H1 (cell line): ENCODE results near the gene KIAA1671. TPM values are rescaled to one million over a fixed set of nuclear protein-coding genes. Genes with fewer than 3 reads are reported as not detected.

Experiments used
- CTCF ChIA-PET: fragments of 300-600 bp; sonication (Branson Sonifier 250); formaldehyde crosslinking; loops from one replicate; lab custom pipeline; 2021; ENCODE audit not compliant: partially characterized antibody; lab: Charles Lee
- POLR2A ChIA-PET: fragments of 300-600 bp; sonication (Branson Sonifier 250); formaldehyde crosslinking; loops from one replicate; lab custom pipeline; 2021; ENCODE audit warnings: inconsistent platforms; ENCODE audit not compliant: partially characterized antibody; lab: Charles Lee
- DNase-seq, 2 experiments: peaks; one replicate each; pipeline versions ENCODE4 v3.0.0 to v3.0.0-alpha.2; 2010 to 2022; ENCODE audit warnings: low spot score in 2 of 2, low read depth in 1 of 2, mixed read lengths in 1 of 2
- FAIRE-seq: peaks from 2 replicates; lab custom pipeline; 2011; peaks lifted over from hg19 to GRCh38; lab: Jason Lieb, UNC
- H2AFZ ChIP-seq: 2 replicates; pipeline ENCODE4 v1.8.1; 2012; ENCODE audit warnings: low read length, inconsistent platforms
- H2AK5ac ChIP-seq: 2 replicates; pipeline ENCODE4 v1.6.1; 2013; ENCODE audit warnings: low read depth, low read length
- H2BK120ac ChIP-seq: replicated peaks from 2 replicates; pipeline ENCODE3; 2013; ENCODE audit warnings: low read depth, low read length, inconsistent platforms
- H2BK12ac ChIP-seq: 2 replicates; pipeline ENCODE4 v1.6.1; 2013; ENCODE audit warnings: low read depth, low read length
- H2BK15ac ChIP-seq: 2 replicates; pipeline ENCODE4 v1.6.1; 2013; ENCODE audit warnings: low read length
- H2BK20ac ChIP-seq: 2 replicates; pipeline ENCODE4 v1.6.1; 2013; ENCODE audit warnings: low read length
- H2BK5ac ChIP-seq: 2 replicates; pipeline ENCODE4 v1.6.1; 2013; ENCODE audit warnings: low read depth, low read length
- H3K14ac ChIP-seq: 2 replicates; pipeline ENCODE4 v1.6.1; 2013; ENCODE audit warnings: inconsistent platforms; ENCODE audit not compliant: insufficient read length
- H3K18ac ChIP-seq: 2 replicates; pipeline ENCODE4 v1.6.1; 2013; ENCODE audit warnings: low read length; ENCODE audit errors: extremely low read depth
- H3K23ac ChIP-seq: 2 replicates; pipeline ENCODE4 v1.6.1; 2013; ENCODE audit warnings: inconsistent platforms; ENCODE audit not compliant: insufficient read length
- H3K23me2 ChIP-seq: 2 replicates; pipeline ENCODE4 v1.6.1; 2013; ENCODE audit warnings: low read depth, low read length
- H3K27ac ChIP-seq: 2 replicates; pipeline ENCODE4 v1.6.1; 2011; ENCODE audit warnings: low read depth, low read length, inconsistent platforms
- H3K27me3 ChIP-seq, 4 experiments: replicated peaks in 1 of 4; 1 replicate in 1 of 4; 2 replicates in 3 of 4; pipeline versions ENCODE4 v1.6.1 to v1.8.1; 2011 to 2013; ENCODE audit warnings: low read length in 3 of 4, mild to moderate bottlenecking in 3 of 4, inconsistent platforms in 2 of 4, mixed read lengths in 2 of 4, moderate library complexity in 1 of 4; ENCODE audit not compliant: control insufficient read depth in 3 of 4, insufficient read depth in 3 of 4; ENCODE audit errors: extremely low read depth in 1 of 4
- H3K36me3 ChIP-seq, 4 experiments: 2 replicates each; pipeline versions ENCODE4 v1.6.1 to v1.8.1; 2011 to 2013; ENCODE audit warnings: mild to moderate bottlenecking in 4 of 4, low read length in 3 of 4, moderate library complexity in 2 of 4, control low read depth in 1 of 4, inconsistent platforms in 1 of 4; ENCODE audit not compliant: insufficient read depth in 4 of 4, control insufficient read depth in 2 of 4
- H3K4ac ChIP-seq: replicated peaks from 2 replicates; pipeline ENCODE3; 2013; ENCODE audit warnings: low read length, low read depth, mixed read lengths, inconsistent platforms; ENCODE audit not compliant: insufficient read length
- H3K4me1 ChIP-seq, 4 experiments: replicated peaks in 1 of 4; 1 replicate in 1 of 4; 2 replicates in 3 of 4; pipeline versions ENCODE4 v1.6.1 to v1.8.1; 2011 to 2013; ENCODE audit warnings: low read length in 3 of 4, inconsistent platforms in 2 of 4, mixed read lengths in 1 of 4; ENCODE audit not compliant: insufficient read depth in 4 of 4, control insufficient read depth in 3 of 4
- H3K4me2 ChIP-seq, 2 experiments: 2 replicates each; pipeline versions ENCODE4 v1.6.1 to v1.8.1; 2011 to 2013; ENCODE audit warnings: low read depth in 2 of 2, low read length in 2 of 2, control low read depth in 1 of 2, inconsistent platforms in 1 of 2, mild to moderate bottlenecking in 1 of 2; ENCODE audit not compliant: insufficient read depth in 1 of 2
- H3K4me3 ChIP-seq, 4 experiments: fragments of 200-600, 300-600 bp in 1 of 4; sonication (generic), shearing (Covaris generic), sonication (Bioruptor Twin) in 1 of 4; 2 replicates each; pipeline versions ENCODE4 v1.5.1 to v1.8.1; 2011 to 2016; ENCODE audit warnings: low read length in 4 of 4, low read depth in 3 of 4, control low read depth in 2 of 4, inconsistent platforms in 2 of 4, mild to moderate bottlenecking in 2 of 4, mixed read lengths in 1 of 4, moderate library complexity in 1 of 4; ENCODE audit not compliant: insufficient read depth in 2 of 4; ENCODE audit errors: extremely low read depth in 1 of 4
- H3K56ac ChIP-seq: replicated peaks from 2 replicates; pipeline ENCODE3; 2013; ENCODE audit warnings: low read depth, mild to moderate bottlenecking, mixed read lengths, low read length, inconsistent platforms; ENCODE audit not compliant: insufficient read length
- H3K79me1 ChIP-seq: 2 replicates; pipeline ENCODE4 v1.6.1; 2013; ENCODE audit warnings: low read depth, low read length, control low read depth
- H3K79me2 ChIP-seq, 2 experiments: 2 replicates each; pipeline versions ENCODE4 v1.6.1 to v1.8.1; 2012 to 2013; ENCODE audit warnings: low read length in 2 of 2, mild to moderate bottlenecking in 2 of 2, inconsistent platforms in 1 of 2; ENCODE audit not compliant: insufficient read depth in 2 of 2, control insufficient read depth in 1 of 2
- H3K9ac ChIP-seq, 4 experiments: replicated peaks in 1 of 4; 1 replicate in 1 of 4; 2 replicates in 3 of 4; pipeline versions ENCODE4 v1.6.1 to v1.8.1; 2011 to 2013; ENCODE audit warnings: low read depth in 3 of 4, low read length in 3 of 4, control low read depth in 2 of 4, mild to moderate bottlenecking in 2 of 4, moderate library complexity in 2 of 4, inconsistent platforms in 1 of 4; ENCODE audit errors: extremely low read depth in 1 of 4
- H3K9me3 ChIP-seq, 2 experiments: 2 replicates each; pipeline versions ENCODE4 v1.6.1 to v1.8.1; 2012 to 2013; ENCODE audit warnings: mild to moderate bottlenecking in 2 of 2, moderate library complexity in 2 of 2, control low read depth in 1 of 2, inconsistent platforms in 1 of 2, low read depth in 1 of 2, low read length in 1 of 2, mixed read lengths in 1 of 2; ENCODE audit not compliant: insufficient read depth in 2 of 2
- H4K20me1 ChIP-seq, 2 experiments: replicated peaks in 1 of 2; 2 replicates each; pipeline versions ENCODE3 to v1.8.1; 2011 to 2013; ENCODE audit warnings: inconsistent platforms in 2 of 2, low read length in 2 of 2, mild to moderate bottlenecking in 1 of 2; ENCODE audit not compliant: insufficient read depth in 2 of 2, control insufficient read depth in 1 of 2
- H4K5ac ChIP-seq: 2 replicates; pipeline ENCODE4 v1.6.1; 2013; ENCODE audit warnings: low read length, low read depth, mixed read lengths, inconsistent platforms; ENCODE audit not compliant: insufficient read length
- H4K8ac ChIP-seq: 2 replicates; pipeline ENCODE4 v1.8.0; 2013; ENCODE audit warnings: mild to moderate bottlenecking, moderate library complexity, low read length, inconsistent platforms; ENCODE audit not compliant: insufficient read depth; ENCODE audit errors: extremely low read depth
- H4K91ac ChIP-seq: replicated peaks from 2 replicates; pipeline ENCODE3; 2013; ENCODE audit warnings: low read length, mixed read lengths, inconsistent platforms; ENCODE audit not compliant: insufficient read length
- BACH1 ChIP-seq: IDR thresholded peaks from 2 replicates; pipeline ENCODE4 v1.6.1; 2012; ENCODE audit warnings: low read length, improper control_type of control experiment
- HDAC6 ChIP-seq: IDR thresholded peaks from one replicate; pipeline ENCODE4 v1.7.1; 2012; ENCODE audit warnings: low read depth, mild to moderate bottlenecking, inconsistent platforms, low read length, moderate library complexity
- PHF8 ChIP-seq: fragments of 200-600 bp; sonication (generic); conservative IDR thresholded peaks from 2 replicates; pipeline ENCODE4 v1.7.1; 2012; ENCODE audit warnings: low read depth, mild to moderate bottlenecking, inconsistent platforms, low read length, moderate library complexity
- SIX5 ChIP-seq: IDR thresholded peaks from 2 replicates; pipeline ENCODE4 v1.6.1; 2011; ENCODE audit warnings: mild to moderate bottlenecking, low read depth, low read length
- SP1 ChIP-seq: IDR thresholded peaks from 2 replicates; pipeline ENCODE4 v1.6.1; 2011; ENCODE audit warnings: low read depth, low read length
- YY1 ChIP-seq: IDR thresholded peaks from 2 replicates; pipeline ENCODE4 v1.6.1; 2011; ENCODE audit warnings: low read depth, mild to moderate bottlenecking, low read length
- WGBS, 2 experiments: shearing (Covaris generic) in 1 of 2; methylation state at CpG; one replicate each; pipeline versions ENCODE4 v1.1.6 to v1.1.7; 2013 to 2015; ENCODE audit warnings: low lambda C conversion rate in 2 of 2, mixed read lengths in 2 of 2, inconsistent platforms in 1 of 2, low coverage in 1 of 2, missing lambda C conversion rate in 1 of 2; ENCODE audit not compliant: insufficient replicate concordance in 2 of 2, insufficient coverage in 1 of 2, insufficient read length in 1 of 2; ENCODE audit errors: extremely low coverage in 1 of 2, missing lambda C conversion rate in 1 of 2; 5-methylcytosine and 5-hydroxymethylcytosine counted together
- polyA plus RNA-seq, 7 experiments: library from polyadenylated mRNA; depleted of rRNA in 3 of 7; stranded (reverse) in 5 of 7; unstranded in 2 of 7; fragments of >200 nt in 5 of 7; fragments of 200-250 nt in 2 of 7; gene quantifications; 1 replicate in 5 of 7; 2 replicates in 1 of 7; 4 replicates in 1 of 7; pipeline versions ENCODE4 v1.2.1 to v1.2.3, GENCODE V29; 2011 to 2013; ENCODE audit warnings: missing spikeins in 2 of 7, mixed read lengths in 2 of 7
- total RNA-seq: library from RNA; stranded (reverse); fragmentation: NEBNext Ultra II Directional; extraction: Animal tissue kit (Norgen Biotek cat#: 25700); gene quantifications from 2 replicates; pipeline ENCODE4 v1.2.1, GENCODE V29; 2021
- TF ChIP-seq, protein P1 (sequence below): IDR thresholded peaks from 2 replicates; pipeline ENCODE4 v1.6.1; 2012; ENCODE audit warnings: low read length, inconsistent platforms

KIAA1671 gene
- total and polyA plus RNA-seq, 2 of the 8 experiments (the other 6 are each of a cell fraction or from before 2014, with no cell fraction given): 6.4 to 23.9 TPM

DNA sequence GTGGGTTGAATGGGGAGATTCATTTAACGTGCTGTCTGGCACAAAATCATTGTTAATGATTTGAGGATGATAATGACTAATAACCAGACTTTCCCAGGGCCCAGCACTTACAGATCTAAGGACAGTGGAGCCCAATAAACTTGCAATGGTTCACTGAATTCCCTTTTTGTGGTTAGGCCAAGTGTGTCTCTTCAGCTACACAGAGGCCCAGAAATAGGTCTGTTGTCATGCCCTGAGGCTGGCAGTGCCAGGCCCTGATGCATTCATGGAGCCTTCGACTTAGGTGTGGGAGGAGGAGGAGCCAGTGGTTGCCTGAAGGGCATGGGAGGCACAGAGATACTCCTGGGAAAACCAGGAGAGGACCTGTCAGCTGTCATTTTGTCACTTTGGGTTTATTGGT is 56.1 kb downstream of the KIAA1671 start:
- H3K36me3 ChIP-seq: no peaks in the 10 kb centered on the region; a peak in 1 of 8 replicates
- no peak overlapping the region for H2BK20ac ChIP-seq
- H3K4me2 ChIP-seq: no peak overlapping the region
- no peak overlapping the region for H4K8ac ChIP-seq
- H4K20me1 ChIP-seq: peaks cover 0 to 4% of the 10 kb centered on the region in 2 experiments
- H3K79me1 ChIP-seq: peaks cover 5% of the 10 kb centered on the region
- ChIA-PET CTCF (interaction anchor here (1.0 to 1.4 kb wide), 2 partner anchors 19 to 41 kb away, joined by 3 to 5 read pairs; no protein-coding TSS in a partner anchor), POLR2A (no interaction called here)
- no peak overlapping the region for H4K91ac ChIP-seq
- H3K9ac ChIP-seq: no peak overlapping the region
- 72% methylated on average over 2 of the region's 2 CpGs; no CpG with 5 or more reads in 1 of the 2 experiments for WGBS, 2 experiments
- H3K56ac ChIP-seq: no peak overlapping the region
- H3K79me2 ChIP-seq: no peaks in the 10 kb centered on the region
- no peaks in the 10 kb centered on the region for H3K9me3 ChIP-seq
- no peak overlapping the region for H3K18ac ChIP-seq
- H2BK5ac ChIP-seq: no peak overlapping the region
- H3K14ac ChIP-seq: no peak overlapping the region
- H3K27me3 ChIP-seq: no peaks in the 10 kb centered on the region
- H3K4ac ChIP-seq: no peak overlapping the region
- H3K23ac ChIP-seq: no peak overlapping the region
- DNase-seq (no peak), FAIRE-seq (no peak)
- H4K5ac ChIP-seq: no peak overlapping the region
- H2BK120ac ChIP-seq: no peak overlapping the region
- H2AFZ ChIP-seq: no peak overlapping the region
- no peak overlapping the region for H3K4me3 ChIP-seq
- H3K27ac ChIP-seq: no peak overlapping the region
- no peaks in the 10 kb centered on the region for H3K23me2 ChIP-seq
- H2AK5ac ChIP-seq: no peak overlapping the region; the same call in 1 of the 2 replicates
- TF ChIP-seq, protein P1, sequence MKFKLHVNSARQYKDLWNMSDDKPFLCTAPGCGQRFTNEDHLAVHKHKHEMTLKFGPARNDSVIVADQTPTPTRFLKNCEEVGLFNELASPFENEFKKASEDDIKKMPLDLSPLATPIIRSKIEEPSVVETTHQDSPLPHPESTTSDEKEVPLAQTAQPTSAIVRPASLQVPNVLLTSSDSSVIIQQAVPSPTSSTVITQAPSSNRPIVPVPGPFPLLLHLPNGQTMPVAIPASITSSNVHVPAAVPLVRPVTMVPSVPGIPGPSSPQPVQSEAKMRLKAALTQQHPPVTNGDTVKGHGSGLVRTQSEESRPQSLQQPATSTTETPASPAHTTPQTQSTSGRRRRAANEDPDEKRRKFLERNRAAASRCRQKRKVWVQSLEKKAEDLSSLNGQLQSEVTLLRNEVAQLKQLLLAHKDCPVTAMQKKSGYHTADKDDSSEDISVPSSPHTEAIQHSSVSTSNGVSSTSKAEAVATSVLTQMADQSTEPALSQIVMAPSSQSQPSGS: no peak
- TF ChIP-seq HDAC6 (no peak), BACH1 (no peak), YY1 (no peak), PHF8 (no peak), SIX5 (no peak), SP1 (no peak)
- no peak overlapping the region for H2BK12ac ChIP-seq
- peaks cover 0 to 11% (median 6%) of the 10 kb centered on the region in 4 experiments; a peak in 5 of 7 replicates for H3K4me1 ChIP-seq
- no peak overlapping the region for H2BK15ac ChIP-seq
